ENCODE measurements around the gene NEO1.
A peak's percentile ranks its signal among the peaks of the same experiment; 100 is the strongest.

The NEO1 gene

DNA sequence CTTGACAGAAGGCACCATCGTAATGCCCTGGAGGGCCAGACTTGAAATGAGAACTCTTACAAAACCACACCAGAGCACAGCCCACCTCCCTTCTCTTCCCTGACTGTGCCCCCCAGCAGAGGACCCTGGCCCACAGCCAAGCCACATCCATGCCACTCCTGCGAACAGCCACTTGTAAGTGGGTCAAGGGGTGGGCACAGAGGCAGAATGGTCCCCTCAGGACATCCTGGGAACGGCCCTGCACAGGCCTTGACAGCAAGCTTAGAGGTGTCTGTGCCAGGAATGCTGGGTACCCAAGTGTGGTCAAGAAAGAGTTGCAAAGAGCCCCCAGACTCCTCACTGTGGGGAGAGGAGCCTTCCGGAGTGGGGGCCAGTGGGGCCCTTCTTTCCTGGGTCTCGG lies 283.2 kb downstream of the NEO1 start:
- DNase-seq: no peak

DNA sequence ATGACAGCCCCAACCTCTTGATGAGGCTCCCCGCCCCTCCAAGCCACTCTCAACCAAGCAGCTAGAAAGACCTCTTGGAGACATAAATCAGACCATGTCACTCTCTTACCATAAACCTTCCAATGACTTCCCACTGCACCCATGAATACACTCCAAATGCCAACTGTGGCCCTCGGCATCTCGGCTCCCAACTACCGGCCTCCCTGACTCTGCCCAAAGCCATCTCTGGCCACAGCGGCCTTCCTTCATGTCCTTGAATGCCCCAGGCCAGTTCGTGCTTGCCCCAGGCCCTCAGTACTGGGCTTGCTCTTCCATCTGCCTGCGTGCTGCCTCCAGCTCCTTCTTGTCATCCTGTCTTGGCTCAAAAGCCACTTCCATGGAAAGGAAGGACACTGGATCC lies 284.5 kb downstream of the NEO1 start:
- no peak for DNase-seq

DNA sequence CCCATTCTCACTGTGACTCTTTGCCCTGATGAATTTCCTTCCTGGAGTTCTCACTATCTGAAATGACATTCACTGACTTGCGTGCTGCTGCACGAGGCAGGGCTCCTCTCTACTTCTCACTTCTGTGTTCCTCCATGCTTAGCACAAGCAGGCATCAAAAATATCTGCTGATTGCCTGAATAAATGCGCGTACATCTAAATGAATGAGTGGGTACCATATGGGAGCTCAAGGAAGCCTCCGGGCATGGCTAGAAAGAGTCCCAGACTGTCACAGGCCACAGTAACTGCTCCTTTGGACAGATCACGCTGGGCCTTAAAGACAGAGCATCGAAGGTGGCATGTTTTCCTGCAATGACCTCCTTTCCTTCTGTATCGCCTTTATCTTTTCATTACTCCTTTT lies 284.9 kb downstream of the NEO1 start:
- DNase-seq: no peak

GRCh38 chr15:73338058-73338457 lies 285.8 kb downstream of the NEO1 start:
- DNase-seq: no peak

- no peak for DNase-seq
These were observed 286.5 kb downstream of the NEO1 start for GRCh38 chr15:73338606-73339374.

DNA sequence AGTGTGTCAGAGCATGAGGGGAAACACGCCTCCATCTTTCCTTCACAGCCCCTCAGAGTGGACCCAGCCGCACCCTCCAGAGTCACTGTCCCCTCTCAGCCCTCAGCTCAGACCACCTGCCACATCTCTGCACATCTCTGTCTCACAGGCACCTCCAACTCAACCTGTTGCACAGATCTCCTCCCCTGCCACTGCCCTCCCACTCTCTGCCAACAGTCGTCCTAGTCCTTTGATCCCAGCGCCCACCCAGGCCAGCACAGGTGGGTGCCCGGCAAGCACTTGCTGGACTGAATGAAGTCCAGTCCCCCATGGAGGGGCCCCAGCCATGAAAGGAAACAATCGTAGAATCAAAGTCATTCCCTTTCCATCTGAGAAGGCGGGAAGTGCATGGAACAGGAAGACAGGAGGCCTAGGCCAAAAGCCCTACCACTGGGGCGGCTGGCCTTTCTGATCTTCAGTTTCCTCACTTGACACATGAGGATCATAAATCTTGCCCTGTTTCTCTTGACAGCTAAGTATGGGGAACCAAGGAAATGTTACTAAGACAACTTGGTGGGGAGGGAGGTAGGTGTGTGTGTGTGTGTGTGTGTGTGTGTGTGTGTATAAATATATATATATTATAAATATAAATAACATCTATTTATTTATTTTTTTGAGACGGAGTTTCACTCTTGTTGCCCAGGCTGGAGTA lies 288.4 kb downstream of the NEO1 start:
- DNase-seq: no peak

DNA sequence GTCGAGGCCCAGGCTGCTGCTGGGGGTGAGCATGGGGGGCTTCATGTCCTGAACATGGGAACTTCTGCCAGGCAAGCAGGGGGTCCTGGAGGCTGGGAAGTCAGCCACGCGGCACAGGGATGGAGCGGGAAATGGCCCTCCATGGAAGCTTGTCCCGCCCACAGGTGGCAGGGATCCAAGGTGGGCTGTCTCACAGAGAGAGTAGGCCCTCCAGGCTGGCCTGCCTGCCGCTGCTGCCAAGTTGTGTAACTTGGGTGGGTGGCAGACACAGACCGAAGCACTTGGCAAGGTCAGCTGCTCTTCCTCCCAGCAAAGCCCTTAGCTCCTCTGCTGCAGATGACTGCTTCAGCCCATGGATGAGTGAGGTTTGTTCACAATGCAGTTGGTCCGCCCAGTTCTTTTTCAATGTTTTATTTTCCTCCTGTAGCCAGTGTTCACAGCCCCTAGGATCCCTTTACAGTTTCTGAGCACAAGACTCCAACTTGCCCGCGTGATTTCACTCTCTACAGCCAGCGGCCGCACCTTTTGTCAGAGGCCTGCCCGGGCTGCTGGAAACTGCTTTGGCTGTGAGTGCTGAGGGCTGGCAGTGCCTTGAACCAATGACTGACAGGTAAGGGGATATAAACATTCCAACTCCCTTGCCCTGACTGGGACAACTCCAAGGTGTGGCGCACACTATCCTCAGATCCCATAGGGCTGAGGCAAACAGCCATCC lies 289.8 kb downstream of the NEO1 start:
- no peak for DNase-seq

DNA sequence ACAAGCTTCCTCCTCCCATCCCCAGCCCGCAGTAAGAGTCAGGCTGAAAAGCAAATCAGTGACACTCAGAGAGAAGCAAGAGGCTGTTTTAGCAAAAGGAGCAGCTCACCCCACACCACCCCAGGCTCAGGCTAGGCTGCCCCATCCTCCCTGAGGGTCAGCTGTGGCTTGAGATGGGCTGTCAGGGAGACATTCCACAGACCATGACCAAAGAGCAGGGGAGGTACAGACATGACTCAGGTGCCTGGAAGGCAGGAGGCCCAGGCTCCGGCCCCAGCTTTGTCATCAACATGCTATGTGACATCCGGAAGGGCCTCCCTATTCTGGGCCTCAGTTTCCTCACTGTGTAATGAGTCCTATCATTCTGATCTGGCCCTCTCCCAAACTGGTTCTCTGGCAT lies 291.8 kb downstream of the NEO1 start:
- DNase-seq: no peak

GRCh38 chr15:73345658-73346057 lies 293.4 kb downstream of the NEO1 start:
- DNase-seq: no peak

DNA sequence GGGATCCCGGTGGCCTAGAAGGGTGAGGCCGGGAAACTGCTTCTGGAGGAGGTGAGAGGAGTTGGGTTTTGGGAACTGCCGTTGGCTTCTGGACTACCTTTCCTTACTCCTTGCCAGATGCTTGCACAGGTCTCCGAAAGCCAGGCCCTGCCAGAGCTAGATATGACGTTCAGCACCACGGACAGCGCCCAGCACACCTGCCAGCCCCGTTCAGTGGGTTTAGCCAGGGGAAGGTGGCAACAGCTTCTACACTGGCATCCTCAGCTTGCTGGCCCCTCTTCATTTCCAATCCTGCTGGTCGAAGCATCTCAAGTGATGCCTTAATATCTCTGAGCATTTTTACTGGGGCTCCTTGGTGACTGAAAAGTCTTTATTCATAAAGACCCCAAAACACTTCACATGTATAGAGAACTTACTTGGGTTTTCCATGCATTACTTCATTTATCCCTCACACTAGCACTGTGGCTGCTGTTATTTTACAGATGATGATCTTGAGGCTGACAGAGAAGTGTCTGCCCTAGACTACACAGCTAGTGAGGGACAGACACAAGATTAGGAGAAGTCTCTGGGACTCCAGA lies 294.6 kb downstream of the NEO1 start:
- DNase-seq: no peak

DNA sequence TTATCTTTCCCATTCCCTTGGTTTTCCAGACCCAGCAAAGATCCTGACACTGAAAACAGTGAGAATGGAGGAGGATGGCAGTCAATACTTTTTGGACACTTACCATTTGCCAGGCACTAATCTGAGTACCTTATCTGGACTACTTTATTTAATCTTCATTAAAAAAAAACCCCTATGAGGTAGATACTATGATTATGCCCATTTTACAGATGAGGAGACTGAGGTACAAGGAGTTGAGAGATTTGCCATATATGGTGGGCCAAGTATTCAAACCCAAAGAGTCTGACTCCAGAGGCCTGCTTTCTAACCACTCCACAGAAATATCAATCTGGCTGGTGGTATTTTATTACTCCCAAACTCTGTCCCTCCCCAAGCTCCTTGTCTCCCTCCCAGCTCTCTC lies 296.9 kb downstream of the NEO1 start:
- DNase-seq: no peak

DNA sequence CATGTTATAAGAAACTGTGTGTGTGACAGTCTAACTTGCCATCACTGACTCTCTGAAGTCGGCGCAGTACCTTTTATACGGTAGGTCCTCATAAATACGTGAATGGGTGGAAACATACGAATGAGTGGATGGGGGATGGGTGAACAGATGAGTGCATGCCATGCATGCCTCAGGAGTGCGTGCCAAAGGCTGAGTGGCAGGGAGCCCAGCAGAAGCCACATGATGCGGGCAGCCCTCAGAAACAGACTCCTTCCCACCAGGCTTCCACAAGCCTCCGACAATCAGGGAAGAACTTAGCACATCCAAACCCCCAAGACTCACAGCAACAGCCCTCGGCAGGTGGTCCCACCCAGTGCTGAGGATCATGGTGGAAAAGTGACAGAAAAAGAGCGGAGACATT lies 299.8 kb downstream of the NEO1 start:
- DNase-seq: no peak

- DNase-seq: peak; percentile 30
These were observed 301.5 kb downstream of the NEO1 start for GRCh38 chr15:73353734-73354133.

GRCh38 chr15:73354241-73354640 lies 302.0 kb downstream of the NEO1 start:
- DNase-seq: no peak
